NCI-H187 (cell line): Measurements from ENCODE around the gene NSUN5.
A peak's percentile ranks its signal among the peaks of the same experiment; 100 is the strongest.
"Not testable (repeated sequence)": the region's sequence is repeated elsewhere in the genome, so short reads cannot be mapped to it uniquely, and the experiment has no call there.

ENCODE experiments used
- DNase-seq, 2 experiments: peaks; one replicate each; lab custom pipeline; 2025; lab: John Stamatoyannopoulos, UW

NSUN5 gene

GRCh38 chr7:73308665-73309214 lies at the start of gene NSUN5:
NSUN5 (minus strand) TSS chr7:73308826; CDS start chr7:73308790, 36 bp downstream.
- DNase-seq, result peak; percentile 60 to 83

- DNase-seq, result no peak
Observed at GRCh38 chr7:73356159-73356558, 47.5 kb upstream of the NSUN5 start.

DNA sequence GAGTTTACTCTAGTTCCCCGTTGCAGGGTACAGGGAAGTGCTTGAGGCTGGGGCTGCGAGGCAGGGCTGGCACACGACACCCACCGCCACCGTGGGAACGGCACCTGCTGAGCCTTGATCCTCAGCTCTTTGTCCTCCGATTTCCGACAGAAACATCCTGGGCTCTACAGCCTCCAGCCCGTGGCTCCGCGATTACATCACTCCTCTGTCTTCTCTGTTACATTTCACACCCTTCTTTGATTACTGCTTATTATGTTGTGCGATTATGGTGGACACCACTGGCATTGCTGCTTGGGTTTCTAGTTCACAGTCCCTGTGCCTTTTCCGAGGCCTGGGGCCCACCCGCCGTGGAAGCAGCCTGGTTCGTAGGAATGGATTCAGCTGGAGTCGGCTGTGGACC lies 46.2 kb upstream of the NSUN5 start:
- DNase-seq, result no peak

DNA sequence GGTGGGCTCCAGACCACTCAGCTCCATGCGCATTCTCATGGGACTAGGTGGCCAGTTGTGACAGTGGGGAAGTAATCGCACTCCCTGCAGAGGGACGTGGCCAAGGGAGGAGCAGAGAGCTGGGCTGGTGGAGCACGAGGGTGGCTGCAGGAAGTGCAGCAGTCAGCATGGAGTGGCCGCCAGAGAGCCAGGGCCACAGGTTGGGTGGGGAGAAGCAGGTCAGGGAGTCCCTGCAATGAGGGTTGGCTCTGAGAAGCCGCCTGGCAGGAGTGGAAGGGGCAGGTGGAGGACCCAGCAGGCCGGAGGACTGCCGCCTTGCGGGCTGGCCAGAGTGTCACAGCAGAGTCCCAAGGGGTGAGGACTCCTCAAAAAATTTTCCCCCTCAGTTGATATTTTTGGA lies 45.6 kb upstream of the NSUN5 start:
- no peak for DNase-seq

DNA sequence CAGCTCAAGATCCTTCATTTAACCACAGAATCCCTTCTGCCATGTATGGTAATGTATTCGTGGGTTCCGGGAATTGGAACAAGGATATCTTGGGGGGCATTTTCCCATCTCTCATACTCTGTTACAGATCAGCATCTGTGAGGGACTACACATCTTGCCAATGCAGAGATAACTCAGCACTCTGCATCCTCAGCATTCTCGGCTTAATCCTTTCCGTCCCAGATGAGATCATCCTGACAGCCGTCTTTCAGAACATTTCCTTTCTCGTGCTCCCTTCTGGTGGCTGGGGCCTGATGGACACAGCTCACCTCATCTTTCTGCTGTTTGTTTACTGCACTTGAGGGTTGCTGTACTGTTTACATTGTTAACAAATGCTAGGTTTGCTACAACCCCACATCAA lies 44.6 kb upstream of the NSUN5 start:
- no peak for DNase-seq

DNA sequence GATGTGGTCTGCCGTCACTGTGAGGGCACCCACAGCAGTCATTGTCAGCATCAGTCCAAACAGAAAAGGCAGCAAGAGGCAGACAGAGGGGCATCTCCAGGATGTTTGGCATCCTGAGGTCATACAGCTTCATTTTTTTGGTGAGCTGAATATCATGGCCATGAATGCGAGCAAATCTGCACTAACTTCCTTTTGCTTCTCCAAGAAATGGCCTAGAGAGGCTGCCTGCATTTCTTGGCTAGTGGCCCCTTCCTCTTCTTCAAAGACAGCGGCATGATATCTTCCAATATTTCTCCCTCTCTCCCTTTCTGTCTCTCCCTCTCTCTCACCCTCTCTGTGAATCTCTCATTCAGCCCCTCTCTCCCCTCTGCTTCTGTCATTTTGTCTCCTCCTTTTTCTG lies 44.2 kb upstream of the NSUN5 start:
- DNase-seq, result no peak

GRCh38 chr7:73351447-73352167 lies 43.0 kb upstream of the NSUN5 start:
- no peak for DNase-seq

- DNase-seq, result no peak
Observed at GRCh38 chr7:73350306-73351068, 41.9 kb upstream of the NSUN5 start.

DNA sequence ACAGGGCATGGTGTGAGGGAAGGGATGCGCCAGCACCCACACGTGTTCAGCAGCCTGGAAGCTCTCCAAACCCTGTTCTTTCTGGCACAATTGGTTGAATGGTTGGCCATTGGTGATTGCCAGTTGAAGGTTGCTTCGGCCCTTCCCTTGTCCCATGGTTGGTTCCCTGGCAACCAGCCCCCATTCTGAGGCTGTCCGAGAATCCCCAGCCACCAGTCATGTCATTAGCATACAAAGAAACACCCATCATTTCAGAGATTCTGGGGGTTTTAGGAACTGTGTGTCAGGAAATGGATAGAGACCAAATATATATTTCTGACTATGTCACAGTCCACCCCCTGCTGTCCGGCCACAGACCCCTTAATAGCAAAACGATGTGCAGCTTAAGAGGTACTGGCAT lies 41.1 kb upstream of the NSUN5 start:
- DNase-seq, result no peak

- DNase-seq, result no peak
Observed at GRCh38 chr7:73345951-73346350, 37.3 kb upstream of the NSUN5 start.

GRCh38 chr7:73345538-73345937 lies 36.9 kb upstream of the NSUN5 start:
- DNase-seq, result no peak

DNA sequence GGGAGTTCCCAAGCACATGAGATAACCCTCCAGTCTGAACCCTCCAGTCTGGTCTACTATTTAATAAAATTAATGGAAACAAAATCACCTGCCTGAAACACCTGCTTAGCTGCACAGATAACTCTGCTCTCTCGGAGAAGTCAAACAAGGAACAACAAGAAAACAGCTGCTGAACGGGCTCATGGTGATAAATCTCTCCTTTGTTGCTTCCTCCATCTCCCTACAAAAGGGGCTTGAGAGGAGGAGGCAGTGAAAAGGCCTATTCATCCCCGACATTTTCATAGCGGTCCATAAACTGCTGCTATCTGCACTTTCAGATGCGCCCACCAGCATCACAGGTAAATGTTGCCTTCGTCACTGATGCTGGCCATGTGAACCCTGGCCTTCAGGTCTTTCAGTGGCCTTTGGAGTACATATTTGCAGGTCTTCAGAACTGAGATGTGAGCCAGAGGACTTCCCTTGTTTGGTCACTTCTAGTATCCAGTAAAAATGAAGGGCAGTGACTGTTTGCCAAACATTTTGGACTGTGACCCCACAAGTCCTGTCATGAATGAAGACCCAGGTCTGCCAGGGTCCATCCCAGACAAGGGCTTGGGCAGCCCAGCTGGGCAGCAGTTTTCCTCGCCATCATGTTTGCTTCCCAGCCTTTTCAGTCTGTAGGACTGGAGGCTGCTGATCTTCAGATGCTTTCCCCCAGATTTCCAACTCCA lies 35.2 kb upstream of the NSUN5 start:
- no peak for DNase-seq

DNA sequence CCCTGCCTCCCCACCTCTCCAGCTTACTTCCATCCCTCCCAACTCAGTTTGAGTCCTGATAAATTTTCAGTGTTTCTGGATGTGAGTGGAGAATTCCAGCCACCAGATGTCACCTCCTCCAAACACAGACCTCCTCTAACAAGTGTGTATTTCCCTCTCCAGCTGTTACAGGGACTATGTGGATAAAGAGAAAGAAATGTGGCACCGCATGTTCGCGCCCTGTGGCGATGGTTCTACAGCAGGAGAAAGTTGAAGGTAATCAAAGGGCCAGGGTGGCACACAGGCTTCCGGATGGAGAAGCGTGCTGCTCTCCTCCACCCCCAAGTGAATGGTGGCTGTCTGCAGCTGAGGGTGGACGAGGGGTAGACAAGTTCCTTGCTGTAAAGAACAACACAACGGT lies 34.0 kb upstream of the NSUN5 start:
- DNase-seq, result no peak

DNA sequence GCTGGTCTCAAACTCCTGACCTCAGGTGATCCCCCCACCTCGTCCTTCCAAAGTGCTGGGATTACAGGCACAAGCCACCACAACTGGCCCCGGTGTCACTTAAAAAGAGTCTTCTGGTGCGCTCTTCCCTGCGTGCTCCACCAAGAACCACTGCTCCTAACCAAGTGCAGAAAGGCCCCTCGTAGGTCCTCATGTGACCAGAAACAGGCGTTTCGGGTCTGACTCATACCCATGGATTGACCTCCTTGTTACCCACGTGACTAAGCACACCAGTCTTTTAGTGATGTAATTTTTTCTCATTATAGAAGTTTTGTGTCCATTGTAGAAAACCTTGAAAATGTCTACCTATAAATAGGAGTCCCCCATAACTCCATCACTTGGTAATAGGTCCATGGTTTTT lies 33.3 kb upstream of the NSUN5 start:
- no peak for DNase-seq

DNA sequence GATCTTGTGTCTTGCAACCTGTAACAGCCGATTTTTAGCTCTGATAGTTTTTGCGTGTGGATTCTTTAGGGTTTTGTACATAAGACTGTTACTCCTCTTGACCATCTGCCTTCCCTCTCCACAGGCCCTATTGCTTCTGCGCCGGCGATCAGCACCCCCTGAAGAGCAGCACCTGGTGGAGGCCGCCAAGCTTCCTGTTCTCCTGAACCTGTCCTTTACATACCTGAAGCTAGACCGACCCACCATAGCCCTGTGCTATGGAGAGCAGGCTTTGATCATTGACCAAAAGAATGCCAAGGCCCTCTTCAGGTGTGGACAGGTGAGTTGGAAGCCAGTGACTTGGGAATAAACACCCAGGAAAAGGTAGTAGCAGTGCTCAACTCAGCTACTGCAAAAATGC lies 31.9 kb upstream of the NSUN5 start:
- DNase-seq, result no peak

DNA sequence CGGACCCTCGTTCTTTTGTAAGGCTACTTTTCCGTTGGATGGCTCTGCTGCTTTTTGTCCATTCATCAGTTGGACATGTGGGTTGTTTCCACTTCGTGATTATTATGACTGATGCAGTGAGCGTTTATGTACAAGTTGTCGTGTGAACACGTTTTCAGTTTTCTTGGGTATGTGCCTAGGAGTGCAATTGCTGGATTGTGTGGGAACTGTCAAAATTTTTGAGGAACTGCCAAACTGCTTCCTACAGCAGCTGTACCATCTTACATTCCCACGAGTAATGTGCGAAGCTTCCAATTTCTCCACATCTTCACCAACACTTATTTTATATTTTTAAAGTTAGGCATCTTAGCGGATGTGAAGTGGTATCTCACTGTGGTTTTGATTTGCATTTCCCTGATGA lies 29.7 kb upstream of the NSUN5 start:
- no peak for DNase-seq

GRCh38 chr7:73332447-73332846 lies 23.8 kb upstream of the NSUN5 start:
- DNase-seq, result no peak

- DNase-seq, result no peak
Observed at GRCh38 chr7:73330772-73331171, 22.1 kb upstream of the NSUN5 start.

DNA sequence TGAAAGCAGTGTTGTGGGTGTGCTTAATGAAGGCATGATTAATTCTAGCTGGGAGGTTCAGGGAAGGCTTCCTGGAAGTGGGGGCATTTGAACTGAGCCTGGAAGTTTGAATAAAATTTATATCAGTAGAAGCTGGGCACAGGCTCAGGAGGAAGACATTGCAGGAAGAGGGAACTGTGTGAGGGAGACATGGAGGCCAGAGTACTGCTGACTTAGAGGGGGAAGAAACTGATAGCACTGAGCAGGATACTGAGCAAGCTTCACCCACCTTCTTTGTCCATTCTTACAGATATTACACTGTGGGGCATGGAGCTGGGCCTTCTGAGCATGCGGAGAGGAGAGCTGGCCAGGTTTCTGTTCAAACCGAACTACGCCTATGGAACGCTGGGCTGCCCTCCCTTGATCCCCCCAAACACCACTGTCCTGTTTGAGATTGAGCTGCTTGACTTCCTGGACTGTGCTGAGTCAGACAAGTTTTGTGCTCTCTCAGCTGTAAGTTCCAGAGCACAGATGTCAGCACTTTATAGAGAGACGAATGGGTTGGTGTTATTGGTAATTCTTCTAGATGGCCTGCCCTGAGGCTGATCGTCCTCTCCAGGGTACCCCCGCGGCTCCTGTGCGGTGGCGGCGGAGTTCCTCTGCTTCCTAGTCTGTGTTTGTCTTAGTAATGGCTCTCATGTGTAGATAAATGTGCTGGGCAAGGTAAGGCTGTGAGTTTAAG lies 21.4 kb upstream of the NSUN5 start:
- no peak for DNase-seq

GRCh38 chr7:73328696-73329095 lies 20.1 kb upstream of the NSUN5 start:
- DNase-seq, result no peak

GRCh38 chr7:73327922-73328321 lies 19.3 kb upstream of the NSUN5 start, which contains the start of the genes FKBP6 and TRIM50:
FKBP6 (plus strand) TSS chr7:73328161; CDS start chr7:73328429, 268 bp downstream.
TRIM50 (minus strand) TSS chr7:73328082; CDS start chr7:73324787, 3,295 bp downstream.
- not testable (repeated sequence) for DNase-seq

- not testable (repeated sequence) for DNase-seq
Observed at GRCh38 chr7:73327449-73327848, 18.8 kb upstream of the NSUN5 start.
